ENCODE data around the gene HPS3.
A peak's percentile ranks its signal among the peaks of the same experiment; 100 is the strongest.
"Not testable (repeated sequence)": the region's sequence is repeated elsewhere in the genome, so short reads cannot be mapped to it uniquely, and the experiment has no call there.

HPS3 gene, protein sequence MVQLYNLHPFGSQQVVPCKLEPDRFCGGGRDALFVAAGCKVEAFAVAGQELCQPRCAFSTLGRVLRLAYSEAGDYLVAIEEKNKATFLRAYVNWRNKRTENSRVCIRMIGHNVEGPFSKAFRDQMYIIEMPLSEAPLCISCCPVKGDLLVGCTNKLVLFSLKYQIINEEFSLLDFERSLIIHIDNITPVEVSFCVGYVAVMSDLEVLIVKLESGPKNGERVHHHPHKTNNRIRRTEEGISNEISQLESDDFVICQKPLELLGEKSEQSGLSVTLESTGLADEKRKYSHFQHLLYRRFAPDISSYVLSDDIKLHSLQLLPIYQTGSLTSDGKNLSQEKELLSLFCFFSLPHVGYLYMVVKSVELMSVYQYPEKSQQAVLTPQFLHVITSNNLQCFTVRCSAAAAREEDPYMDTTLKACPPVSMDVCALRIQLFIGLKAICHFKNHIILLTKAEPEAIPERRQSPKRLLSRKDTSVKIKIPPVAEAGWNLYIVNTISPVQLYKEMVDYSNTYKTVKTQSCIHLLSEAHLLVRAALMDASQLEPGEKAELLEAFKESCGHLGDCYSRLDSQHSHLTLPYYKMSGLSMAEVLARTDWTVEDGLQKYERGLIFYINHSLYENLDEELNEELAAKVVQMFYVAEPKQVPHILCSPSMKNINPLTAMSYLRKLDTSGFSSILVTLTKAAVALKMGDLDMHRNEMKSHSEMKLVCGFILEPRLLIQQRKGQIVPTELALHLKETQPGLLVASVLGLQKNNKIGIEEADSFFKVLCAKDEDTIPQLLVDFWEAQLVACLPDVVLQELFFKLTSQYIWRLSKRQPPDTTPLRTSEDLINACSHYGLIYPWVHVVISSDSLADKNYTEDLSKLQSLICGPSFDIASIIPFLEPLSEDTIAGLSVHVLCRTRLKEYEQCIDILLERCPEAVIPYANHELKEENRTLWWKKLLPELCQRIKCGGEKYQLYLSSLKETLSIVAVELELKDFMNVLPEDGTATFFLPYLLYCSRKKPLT

DNA sequence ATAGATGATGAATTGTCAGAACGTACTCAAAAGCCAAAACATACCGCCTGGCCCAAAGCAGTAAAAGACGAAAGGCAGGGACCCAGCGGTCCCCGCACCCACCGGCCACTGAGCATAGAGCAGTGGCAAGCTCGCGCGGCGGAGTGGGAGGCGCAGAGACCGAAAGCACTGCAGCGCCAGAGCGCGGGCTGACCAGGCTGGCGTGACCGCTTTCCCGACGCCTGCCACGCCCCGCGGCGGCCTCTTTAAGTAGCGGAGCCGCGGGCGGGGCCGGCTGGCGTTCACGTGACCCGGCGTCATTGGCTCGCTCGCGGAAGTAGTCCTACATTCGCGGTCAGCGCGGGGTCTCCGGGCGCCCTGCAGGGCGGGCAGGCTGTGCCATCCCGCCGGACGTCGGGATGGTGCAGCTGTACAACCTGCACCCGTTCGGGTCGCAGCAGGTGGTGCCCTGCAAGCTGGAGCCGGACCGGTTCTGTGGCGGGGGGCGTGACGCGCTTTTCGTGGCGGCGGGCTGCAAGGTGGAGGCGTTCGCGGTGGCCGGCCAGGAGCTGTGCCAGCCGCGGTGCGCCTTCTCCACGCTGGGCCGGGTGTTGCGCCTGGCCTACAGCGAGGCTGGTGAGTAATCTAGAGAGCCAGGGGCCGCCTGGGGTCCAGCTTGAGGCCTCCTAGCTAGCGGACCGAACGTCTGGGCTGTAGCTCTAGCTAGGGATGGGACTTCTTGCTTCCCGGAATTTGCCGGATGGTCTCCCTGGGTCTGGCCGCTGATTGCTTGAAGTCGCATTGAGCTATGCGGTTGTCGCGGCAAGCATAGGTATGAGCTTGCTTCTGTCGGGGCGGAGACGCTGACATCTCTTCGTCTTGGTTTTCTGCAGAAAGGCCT lies at the start of gene HPS3:
Gene HPS3, plus strand, starts transcription at position 313 of the 880 bp plus-strand sequence. Its CDS starts 86 bp downstream, at position 399.
- Mint-ChIP-seq H3K4me3 (peak within 1 kb of the TSS; percentile 90), H3K27ac (peak within 1 kb of the TSS; percentile 88), H3K27me3 (peaks cover 2% of the 10 kb centered on the region), H3K4me1 (ENCODE audit: low read depth) (peaks cover 45% of the 10 kb centered on the region), H3K36me3 (ENCODE audit: low read depth) (peaks cover 20% of the 10 kb centered on the region), H3K9me3 (no peaks in the 10 kb centered on the region)
- peak; percentile 88 for DNase-seq

DNA sequence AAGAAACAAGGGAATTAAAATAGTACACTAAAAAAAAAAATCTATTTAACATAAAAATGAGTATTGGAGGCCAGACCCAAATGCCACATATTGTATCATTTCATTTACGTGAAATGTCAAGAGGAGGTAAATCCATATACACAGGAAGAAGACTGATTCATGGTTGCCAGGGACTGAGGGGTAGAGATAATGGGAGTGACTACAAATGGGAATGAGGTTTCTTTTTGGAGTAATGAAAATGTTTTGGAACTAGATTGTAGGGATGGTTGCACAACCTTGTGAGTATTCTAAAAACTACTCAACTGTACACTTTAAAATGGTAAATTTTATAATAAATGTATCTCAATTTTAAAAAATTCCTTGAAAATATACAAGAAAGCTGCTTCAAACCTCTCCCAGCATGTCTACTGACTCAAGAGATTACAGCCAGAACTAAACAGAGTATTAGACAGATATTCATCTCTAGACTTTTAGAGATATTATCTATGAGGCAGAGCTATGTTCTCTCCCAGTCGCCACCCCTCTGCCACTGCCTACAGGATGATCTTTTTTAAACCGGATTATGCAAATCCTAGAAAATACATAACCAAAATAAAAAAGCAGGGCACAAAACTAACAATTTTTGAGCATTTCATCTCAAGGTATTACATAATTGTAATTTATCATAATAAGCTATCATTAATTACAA lies 49.3 kb upstream of the HPS3 start:
- Mint-ChIP-seq H3K27ac (no peak overlapping the region), H3K9me3 (no peaks in the 10 kb centered on the region), H3K27me3 (no peaks in the 10 kb centered on the region), H3K4me3 (no peak overlapping the region), H3K36me3 (ENCODE audit: low read depth) (peaks cover 36% of the 10 kb centered on the region), H3K4me1 (ENCODE audit: low read depth) (peaks cover 22% of the 10 kb centered on the region)
- DNase-seq: no peak

DNA sequence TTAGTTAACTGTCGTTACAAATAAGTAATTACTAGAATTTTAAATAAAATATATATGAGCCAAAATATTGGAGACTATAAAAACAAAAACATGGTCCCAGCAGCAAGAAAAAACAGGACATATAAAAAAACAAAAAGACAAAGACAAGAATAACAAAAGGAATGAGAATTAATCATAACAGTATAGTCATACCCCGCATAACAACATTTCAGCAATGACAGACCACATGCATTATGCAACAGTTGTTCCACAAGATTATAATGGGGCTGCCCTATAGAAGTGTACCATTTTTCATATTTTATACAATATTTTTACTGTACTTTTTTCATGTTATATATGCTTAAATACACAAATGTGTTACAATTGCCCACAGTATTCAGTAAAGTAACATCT lies 48.7 kb upstream of the HPS3 start:
- no peak overlapping the region for H3K4me3 Mint-ChIP-seq
- no peaks in the 10 kb centered on the region for H3K9me3 Mint-ChIP-seq
- H3K27me3 Mint-ChIP-seq: no peaks in the 10 kb centered on the region
- H3K27ac Mint-ChIP-seq: no peak overlapping the region
- H3K4me1 Mint-ChIP-seq (ENCODE audit: low read depth): peaks cover 25% of the 10 kb centered on the region
- peaks cover 33% of the 10 kb centered on the region for H3K36me3 Mint-ChIP-seq (ENCODE audit: low read depth)
- no peak for DNase-seq

DNA sequence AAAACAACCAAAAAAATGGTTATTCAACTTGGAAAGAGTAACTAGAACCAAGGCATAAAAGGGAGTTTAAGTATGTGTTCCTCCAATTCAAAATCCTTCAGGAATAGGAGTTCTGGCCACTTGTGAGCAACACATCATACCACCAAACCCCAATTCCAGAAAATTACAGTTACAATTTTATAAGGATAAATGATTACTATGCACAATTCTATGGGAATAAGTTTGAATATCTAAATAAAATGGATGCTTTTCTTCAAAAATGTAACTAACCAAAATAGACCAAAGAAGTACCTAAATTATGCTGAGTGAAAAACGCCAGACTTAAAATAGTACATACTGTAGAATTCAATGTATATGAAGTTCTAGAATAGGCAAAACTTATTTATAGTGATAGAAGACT lies 47.7 kb upstream of the HPS3 start:
- H3K27me3 Mint-ChIP-seq: no peaks in the 10 kb centered on the region
- DNase-seq: no peak
- peaks cover 38% of the 10 kb centered on the region for H3K36me3 Mint-ChIP-seq (ENCODE audit: low read depth)
- H3K4me1 Mint-ChIP-seq (ENCODE audit: low read depth): peaks cover 30% of the 10 kb centered on the region
- peaks cover 2% of the 10 kb centered on the region for H3K9me3 Mint-ChIP-seq
- H3K27ac Mint-ChIP-seq: no peak overlapping the region
- no peak overlapping the region for H3K4me3 Mint-ChIP-seq

DNA sequence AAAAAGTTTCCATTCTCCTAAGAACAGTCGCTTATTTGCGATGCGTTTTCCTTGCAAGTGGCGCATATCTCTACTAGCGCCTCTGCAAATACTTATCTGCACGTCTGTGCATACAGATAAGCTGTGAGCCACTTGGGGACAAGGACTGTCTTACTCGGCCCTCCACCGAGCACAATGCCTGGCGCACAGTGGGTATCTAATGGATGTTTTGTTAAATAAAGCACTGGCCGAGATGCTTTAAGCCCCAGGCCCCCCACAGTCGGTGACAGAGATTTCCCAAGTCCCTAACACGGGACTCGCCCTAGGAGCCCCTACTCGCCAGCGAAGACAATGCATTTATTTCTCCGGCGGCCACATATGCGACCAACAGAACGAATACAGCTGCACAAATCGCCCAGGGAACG lies 43.6 kb upstream of the HPS3 start:
- H3K36me3 Mint-ChIP-seq (ENCODE audit: low read depth): peaks cover 27% of the 10 kb centered on the region
- peak overlapping the region; percentile 94 for H3K4me3 Mint-ChIP-seq
- peak overlapping the region; percentile 93 for H3K27ac Mint-ChIP-seq
- peaks cover 3% of the 10 kb centered on the region for H3K9me3 Mint-ChIP-seq
- DNase-seq: no peak
- peaks cover 30% of the 10 kb centered on the region for H3K4me1 Mint-ChIP-seq (ENCODE audit: low read depth)
- H3K27me3 Mint-ChIP-seq: no peaks in the 10 kb centered on the region

DNA sequence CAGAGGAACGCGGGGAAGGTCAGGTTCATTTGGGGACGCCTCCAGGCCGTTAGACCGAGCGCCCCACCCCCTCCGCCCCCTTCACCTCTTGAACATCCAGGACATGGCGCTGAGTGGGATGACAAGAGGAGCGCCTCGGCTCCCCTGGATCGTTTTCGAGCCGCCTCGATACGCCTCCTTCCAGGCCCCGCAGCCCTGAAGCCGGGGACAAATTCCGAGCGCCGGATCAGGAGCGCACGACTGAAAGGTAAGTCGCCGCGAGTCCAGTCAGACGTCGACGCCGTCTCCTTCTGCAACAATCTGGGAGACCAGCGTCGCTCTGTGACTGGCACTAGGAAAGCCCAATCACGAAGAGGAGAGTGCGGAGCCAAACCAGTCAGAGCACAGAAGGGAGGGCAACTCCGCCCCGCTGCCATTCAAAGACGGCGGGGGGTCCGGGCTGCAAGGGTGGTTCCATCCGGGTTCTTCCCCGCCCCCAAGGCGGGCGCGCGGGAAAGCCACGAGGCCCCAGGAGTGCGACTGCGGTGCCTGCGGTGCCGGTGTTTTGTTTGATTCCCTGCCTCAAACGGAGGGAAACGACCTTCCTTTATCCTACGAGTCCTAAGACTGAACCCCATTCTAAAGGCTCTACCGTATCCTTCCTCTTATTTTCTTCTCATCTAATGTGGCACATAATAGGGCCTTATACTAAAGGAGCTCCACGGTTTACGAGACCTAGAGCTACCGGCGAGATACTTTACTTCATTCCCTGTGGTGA lies 43.0 kb upstream of the HPS3 start, which contains the start of gene HLTF:
Gene HLTF, minus strand, starts transcription at position 302 of the 757 bp plus-strand sequence. Its CDS starts 197 bp downstream, at position 105.
- Mint-ChIP-seq H3K4me1 (ENCODE audit: low read depth) (peaks cover 28% of the 10 kb centered on the region), H3K4me3 (peak within 1 kb of the TSS; percentile 94), H3K27me3 (no peaks in the 10 kb centered on the region), H3K9me3 (peaks cover 3% of the 10 kb centered on the region), H3K36me3 (ENCODE audit: low read depth) (peaks cover 25% of the 10 kb centered on the region), H3K27ac (peak within 1 kb of the TSS; percentile 93)
- peak; percentile 92 for DNase-seq

DNA sequence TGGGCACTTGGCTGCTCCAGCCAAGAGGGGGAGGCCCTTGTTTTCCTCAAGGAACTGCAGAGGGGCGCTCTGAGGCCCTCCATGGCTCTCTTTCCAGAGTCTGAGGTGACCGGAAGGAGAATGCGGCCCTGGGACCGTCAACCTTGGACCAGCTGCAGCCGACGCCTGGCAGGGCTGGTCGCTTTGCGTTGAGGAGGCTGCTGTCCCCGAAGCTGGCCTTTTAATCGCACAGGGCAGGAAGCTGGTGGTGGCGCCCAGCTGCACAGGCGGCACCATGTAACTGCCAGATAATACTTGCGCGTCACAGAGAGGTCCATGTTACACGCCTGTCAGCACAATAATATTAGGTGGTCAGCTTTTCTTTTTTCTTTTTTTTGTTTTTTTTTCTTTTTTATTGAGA lies 42.2 kb upstream of the HPS3 start:
- Mint-ChIP-seq H3K9me3 (peaks cover 3% of the 10 kb centered on the region), H3K4me3 (no peak overlapping the region), H3K27ac (no peak overlapping the region), H3K4me1 (ENCODE audit: low read depth) (peaks cover 28% of the 10 kb centered on the region), H3K36me3 (ENCODE audit: low read depth) (peaks cover 17% of the 10 kb centered on the region), H3K27me3 (no peaks in the 10 kb centered on the region)
- peak; percentile 31 for DNase-seq

DNA sequence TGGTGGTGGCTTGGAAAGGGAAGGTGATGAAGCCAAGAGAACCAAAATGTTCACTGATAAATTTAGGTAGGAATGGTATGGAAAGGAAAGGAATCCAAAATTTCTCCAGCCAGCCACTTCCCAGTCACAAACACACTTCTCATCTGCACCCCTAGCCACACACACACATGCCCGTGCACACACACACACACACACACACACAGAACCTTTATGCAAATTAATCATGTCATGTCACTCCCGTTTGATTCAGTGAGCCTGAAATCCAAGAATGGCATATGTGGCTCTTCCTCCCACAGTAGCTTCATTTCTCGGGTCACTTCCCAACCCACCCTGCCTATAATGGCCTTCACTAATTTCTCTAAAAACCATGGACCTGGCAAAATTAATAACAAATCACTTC lies 40.0 kb upstream of the HPS3 start:
- Mint-ChIP-seq H3K36me3 (ENCODE audit: low read depth) (peaks cover 5% of the 10 kb centered on the region), H3K4me3 (no peak overlapping the region), H3K4me1 (ENCODE audit: low read depth) (peaks cover 23% of the 10 kb centered on the region)

DNA sequence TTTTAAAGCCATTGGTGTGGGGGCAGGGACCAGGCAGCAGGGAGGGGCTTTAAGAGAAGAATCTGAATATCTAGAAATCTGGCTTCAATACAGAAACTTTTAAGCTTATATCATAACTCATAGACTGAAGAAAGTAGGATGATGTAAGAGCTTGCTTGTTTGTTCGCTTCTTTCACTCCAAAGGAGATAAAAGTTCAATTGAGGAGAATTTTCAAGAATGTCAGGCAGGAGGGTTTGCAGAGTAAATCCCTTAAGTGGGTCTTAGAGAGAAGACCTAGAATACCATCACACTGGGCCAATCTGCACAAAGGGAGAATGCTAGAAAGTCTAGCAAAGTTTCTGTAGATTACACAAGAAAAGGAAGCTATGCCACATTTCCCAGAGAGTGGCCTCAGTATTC lies 39.0 kb upstream of the HPS3 start:
- Mint-ChIP-seq H3K36me3 (ENCODE audit: low read depth) (peaks cover 5% of the 10 kb centered on the region), H3K4me1 (ENCODE audit: low read depth) (peaks cover 15% of the 10 kb centered on the region), H3K27ac (no peak overlapping the region), H3K27me3 (no peaks in the 10 kb centered on the region), H3K9me3 (peaks cover 3% of the 10 kb centered on the region), H3K4me3 (no peak overlapping the region)
- DNase-seq: no peak

More for the DNA sequence above, 40.0 kb upstream of the HPS3 start:
- no peak overlapping the region for H3K27ac Mint-ChIP-seq
- H3K27me3 Mint-ChIP-seq: no peaks in the 10 kb centered on the region
- DNase-seq: no peak
- H3K9me3 Mint-ChIP-seq: peaks cover 3% of the 10 kb centered on the region

DNA sequence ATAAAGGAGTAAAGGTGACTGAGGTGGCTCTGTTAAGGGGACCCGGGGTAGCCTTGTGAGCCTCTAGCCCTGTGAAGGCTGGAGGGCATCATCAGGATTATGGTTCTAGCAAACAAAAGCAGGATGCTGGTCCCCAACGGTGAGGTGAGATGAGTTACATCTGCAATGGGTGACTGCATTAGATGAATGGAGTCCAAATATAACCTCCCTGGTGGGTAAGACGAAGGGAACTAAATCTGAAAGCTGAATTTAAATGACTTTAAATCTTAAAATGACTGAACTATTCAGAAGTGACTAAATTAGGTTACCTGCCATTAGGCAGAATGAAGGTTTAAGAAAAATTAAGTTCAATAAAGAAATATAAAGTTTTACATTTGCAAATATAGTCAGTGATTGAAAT lies 38.5 kb upstream of the HPS3 start:
- H3K4me1 Mint-ChIP-seq (ENCODE audit: low read depth): peaks cover 11% of the 10 kb centered on the region
- H3K4me3 Mint-ChIP-seq: no peak overlapping the region
- no peak for DNase-seq
- H3K9me3 Mint-ChIP-seq: peaks cover 3% of the 10 kb centered on the region
- no peak overlapping the region for H3K27ac Mint-ChIP-seq
- H3K36me3 Mint-ChIP-seq (ENCODE audit: low read depth): peaks cover 3% of the 10 kb centered on the region
- no peaks in the 10 kb centered on the region for H3K27me3 Mint-ChIP-seq

DNA sequence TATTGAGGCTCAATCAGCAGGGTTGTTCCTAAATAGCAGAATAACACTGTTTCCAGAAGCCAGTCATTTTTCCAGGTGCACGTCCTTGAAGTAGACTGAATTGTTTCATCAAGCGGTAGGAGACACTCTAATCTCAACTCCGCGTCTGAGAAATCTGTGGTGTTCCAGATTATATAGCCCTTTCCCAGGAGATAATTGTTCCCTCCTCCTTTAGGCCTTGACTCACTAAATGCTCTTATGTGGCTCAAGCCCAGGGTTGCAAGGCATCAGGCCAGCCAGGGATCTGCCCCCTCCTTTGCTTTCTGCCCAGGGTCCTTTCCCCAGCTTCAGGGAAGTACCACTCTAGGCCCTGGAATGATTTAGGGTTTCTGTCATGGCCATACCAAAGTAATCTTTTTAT lies 37.5 kb upstream of the HPS3 start:
- H3K27ac Mint-ChIP-seq: no peak overlapping the region
- H3K27me3 Mint-ChIP-seq: no peaks in the 10 kb centered on the region
- H3K36me3 Mint-ChIP-seq (ENCODE audit: low read depth): no peaks in the 10 kb centered on the region
- peaks cover 7% of the 10 kb centered on the region for H3K4me1 Mint-ChIP-seq (ENCODE audit: low read depth)
- no peak overlapping the region for H3K4me3 Mint-ChIP-seq
- no peak for DNase-seq
- no peaks in the 10 kb centered on the region for H3K9me3 Mint-ChIP-seq

DNA sequence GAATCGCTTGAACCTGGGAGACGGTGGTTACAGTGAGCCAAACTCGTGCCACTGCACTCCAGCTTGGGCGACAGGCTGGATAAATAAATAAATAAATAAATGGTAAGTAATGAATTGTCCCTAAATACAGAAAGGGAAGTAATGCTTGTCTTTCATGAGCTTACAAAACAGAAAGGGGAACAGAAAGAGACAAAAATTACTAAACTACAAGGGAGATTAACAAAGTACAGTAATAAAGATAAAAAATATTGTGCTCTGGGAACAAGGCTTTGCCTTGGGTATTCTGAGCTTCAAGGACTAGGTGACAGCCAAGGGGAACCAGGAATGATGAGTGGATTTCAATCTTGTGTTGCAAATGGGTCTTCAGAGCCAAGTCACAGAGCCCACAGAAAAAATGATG lies 34.0 kb upstream of the HPS3 start:
- Mint-ChIP-seq H3K36me3 (ENCODE audit: low read depth) (no peaks in the 10 kb centered on the region), H3K27ac (no peak overlapping the region), H3K9me3 (no peaks in the 10 kb centered on the region), H3K27me3 (no peaks in the 10 kb centered on the region), H3K4me1 (ENCODE audit: low read depth) (no peaks in the 10 kb centered on the region), H3K4me3 (no peak overlapping the region)
- DNase-seq: no peak

DNA sequence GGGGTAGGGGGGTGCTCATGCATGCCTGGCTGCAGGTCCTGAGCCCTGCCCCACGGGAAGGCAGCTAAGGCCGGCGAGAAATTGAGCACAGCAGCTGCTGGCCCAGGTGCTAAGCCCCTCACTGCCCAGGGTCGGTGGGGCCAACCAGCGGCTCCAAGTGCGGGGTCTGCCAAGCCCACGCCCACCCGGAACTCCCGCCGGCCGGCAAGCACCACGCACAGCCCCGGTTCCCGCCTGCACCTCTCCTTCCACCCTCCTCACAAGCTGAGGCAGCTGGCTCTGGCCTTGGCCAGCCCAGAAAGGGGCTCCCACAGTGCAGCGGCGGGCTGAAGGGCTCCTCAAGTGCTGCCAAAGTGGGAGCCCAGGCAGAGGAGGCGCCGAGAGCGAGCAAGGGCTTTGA lies 31.5 kb upstream of the HPS3 start:
- H3K27me3 Mint-ChIP-seq; DNase-seq; H3K27ac Mint-ChIP-seq; H3K4me1 Mint-ChIP-seq (ENCODE audit: low read depth); H3K36me3 Mint-ChIP-seq (ENCODE audit: low read depth); H3K9me3 Mint-ChIP-seq; H3K4me3 Mint-ChIP-seq: not testable (repeated sequence)
